ENCODE measurements around the gene DNAH11. TPM values are rescaled to one million over a fixed set of nuclear protein-coding genes. Genes with fewer than 3 reads are reported as not detected.
A peak's percentile ranks its signal among the peaks of the same experiment; 100 is the strongest.

DNAH11 gene
- total RNA-seq, 1 experiment from 2014 or later: 2.0 TPM

DNA sequence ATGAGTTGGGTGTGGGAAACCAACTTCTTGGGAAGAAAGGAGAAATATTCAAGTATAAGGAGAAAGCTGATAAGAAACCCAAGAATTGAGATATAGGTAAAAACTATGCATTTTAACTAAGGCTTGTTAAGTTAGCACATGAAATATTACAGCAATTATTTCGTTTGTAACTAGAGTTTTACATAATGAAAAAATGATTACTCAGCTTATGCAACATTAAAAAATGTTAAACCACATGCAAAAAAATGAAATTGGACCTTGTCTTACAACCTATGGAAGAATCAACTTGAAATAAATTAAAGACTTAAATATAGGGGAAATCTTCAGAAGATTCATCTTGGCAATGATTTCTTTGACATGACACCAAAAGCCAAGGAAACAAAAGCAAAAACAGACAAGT is 219.6 kb downstream of the DNAH11 start:
- Histone ChIP-seq H3K36me3 (ENCODE audit: control insufficient read depth, insufficient read depth, low read length) (no peaks in the 10 kb centered on the region), H3K9me3 (no peaks in the 10 kb centered on the region), H3K4me1 (peaks cover 40% of the 10 kb centered on the region), H3K27me3 (replicated peaks; ENCODE audit: control insufficient read depth, insufficient read depth, low read length) (no peaks in the 10 kb centered on the region), H3K4me3 (ENCODE audit: low read depth, low read length) (no peak overlapping the region)
- TF ChIP-seq, protein P1, sequence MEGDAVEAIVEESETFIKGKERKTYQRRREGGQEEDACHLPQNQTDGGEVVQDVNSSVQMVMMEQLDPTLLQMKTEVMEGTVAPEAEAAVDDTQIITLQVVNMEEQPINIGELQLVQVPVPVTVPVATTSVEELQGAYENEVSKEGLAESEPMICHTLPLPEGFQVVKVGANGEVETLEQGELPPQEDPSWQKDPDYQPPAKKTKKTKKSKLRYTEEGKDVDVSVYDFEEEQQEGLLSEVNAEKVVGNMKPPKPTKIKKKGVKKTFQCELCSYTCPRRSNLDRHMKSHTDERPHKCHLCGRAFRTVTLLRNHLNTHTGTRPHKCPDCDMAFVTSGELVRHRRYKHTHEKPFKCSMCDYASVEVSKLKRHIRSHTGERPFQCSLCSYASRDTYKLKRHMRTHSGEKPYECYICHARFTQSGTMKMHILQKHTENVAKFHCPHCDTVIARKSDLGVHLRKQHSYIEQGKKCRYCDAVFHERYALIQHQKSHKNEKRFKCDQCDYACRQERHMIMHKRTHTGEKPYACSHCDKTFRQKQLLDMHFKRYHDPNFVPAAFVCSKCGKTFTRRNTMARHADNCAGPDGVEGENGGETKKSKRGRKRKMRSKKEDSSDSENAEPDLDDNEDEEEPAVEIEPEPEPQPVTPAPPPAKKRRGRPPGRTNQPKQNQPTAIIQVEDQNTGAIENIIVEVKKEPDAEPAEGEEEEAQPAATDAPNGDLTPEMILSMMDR (IDR thresholded peaks at IDR 0.05; ENCODE audit: insufficient read depth in 1 of 2, low read depth in 1 of 2, low read length in 1 of 2, severe bottlenecking in 1 of 2, unreplicated experiment in 1 of 2): no peak
- Mint-ChIP-seq H3K9me3 (ENCODE audit: unreplicated experiment) (no peaks in the 10 kb centered on the region), H3K4me1 (ENCODE audit: low read depth, unreplicated experiment) (peaks cover 41% of the 10 kb centered on the region), H3K36me3 (ENCODE audit: insufficient read depth, unreplicated experiment) (no peaks in the 10 kb centered on the region), H3K27ac (ENCODE audit: unreplicated experiment) (no peak overlapping the region), H3K4me3 (ENCODE audit: unreplicated experiment) (no peak overlapping the region), H3K27me3 (ENCODE audit: insufficient read depth, unreplicated experiment) (no peaks in the 10 kb centered on the region)
- ChIA-PET CTCF (interaction anchor here (0.7 kb wide), 1 partner anchor 321 kb away, joined by 3 read pairs; no protein-coding TSS in a partner anchor), POLR2A (no interaction called here)
- DNase-seq: no peak
- intact Hi-C loops (cut with micrococcal nuclease; ENCODE audit: unreplicated experiment): no loop called here
- no TSS peak for BruUV-seq (replicated peaks)

DNA sequence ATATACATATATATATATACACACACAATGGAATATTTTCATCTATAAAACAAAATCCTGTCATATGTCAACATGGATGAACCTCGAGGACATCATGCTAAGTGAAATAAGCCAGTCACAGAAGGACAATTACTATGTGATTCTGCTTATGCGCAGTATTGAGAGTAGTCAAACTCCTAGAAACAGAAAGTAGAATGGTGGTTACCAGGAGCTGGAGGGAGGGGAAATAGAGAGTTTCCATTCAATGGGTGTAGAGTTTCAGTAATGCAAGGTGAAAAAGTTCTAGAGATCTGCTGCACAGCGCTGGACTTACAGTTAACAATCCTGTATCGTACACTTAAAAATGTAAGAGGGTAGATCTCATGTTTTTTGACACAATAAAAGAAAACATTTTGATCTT is 221.0 kb downstream of the DNAH11 start:
- Histone ChIP-seq H3K9me3 (no peaks in the 10 kb centered on the region), H3K27me3 (replicated peaks; ENCODE audit: control insufficient read depth, insufficient read depth, low read length) (no peaks in the 10 kb centered on the region), H3K4me3 (ENCODE audit: low read depth, low read length) (no peak overlapping the region), H3K36me3 (ENCODE audit: control insufficient read depth, insufficient read depth, low read length) (no peaks in the 10 kb centered on the region), H3K4me1 (peaks cover 31% of the 10 kb centered on the region)
- H3K27ac Mint-ChIP-seq (ENCODE audit: unreplicated experiment): no peak overlapping the region
- ChIA-PET CTCF (no interaction called here), POLR2A (no interaction called here)
- no peaks in the 10 kb centered on the region for H3K36me3 Mint-ChIP-seq (ENCODE audit: insufficient read depth, unreplicated experiment)
- no peaks in the 10 kb centered on the region for H3K9me3 Mint-ChIP-seq (ENCODE audit: unreplicated experiment)
- no peak overlapping the region for H3K4me3 Mint-ChIP-seq (ENCODE audit: unreplicated experiment)
- BruUV-seq (replicated peaks): no TSS peak
- DNase-seq: no peak
- TF ChIP-seq, protein P1 (IDR thresholded peaks at IDR 0.05; ENCODE audit: insufficient read depth in 1 of 2, low read depth in 1 of 2, low read length in 1 of 2, severe bottlenecking in 1 of 2, unreplicated experiment in 1 of 2): no peak
- no peaks in the 10 kb centered on the region for H3K27me3 Mint-ChIP-seq (ENCODE audit: insufficient read depth, unreplicated experiment)
- peaks cover 31% of the 10 kb centered on the region for H3K4me1 Mint-ChIP-seq (ENCODE audit: low read depth, unreplicated experiment)
- intact Hi-C loops (cut with micrococcal nuclease; ENCODE audit: unreplicated experiment): no loop called here

DNA sequence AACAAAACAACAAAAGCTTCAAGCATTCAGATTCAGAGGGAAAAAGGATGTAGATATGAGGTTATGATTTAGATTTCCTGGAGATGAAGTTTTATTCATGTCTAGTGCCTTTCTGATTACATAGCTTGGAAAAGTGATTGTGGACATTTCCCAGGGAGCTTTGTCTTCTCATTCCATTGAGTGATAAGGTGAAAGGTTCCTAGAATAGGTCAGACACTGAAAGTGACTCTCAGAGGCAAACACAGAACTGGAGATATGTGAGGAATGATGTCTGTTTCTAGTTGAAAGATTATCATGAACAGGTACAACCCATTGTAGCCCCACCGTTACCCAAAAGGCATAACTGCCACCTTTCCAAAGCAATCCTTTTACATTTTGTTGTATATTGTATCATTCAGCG is 223.4 kb downstream of the DNAH11 start:
- TF ChIP-seq, protein P1 (IDR thresholded peaks at IDR 0.05; ENCODE audit: insufficient read depth in 1 of 2, low read depth in 1 of 2, low read length in 1 of 2, severe bottlenecking in 1 of 2, unreplicated experiment in 1 of 2): no peak

More for the DNA sequence above, 223.4 kb downstream of the DNAH11 start:
- Mint-ChIP-seq H3K27me3 (ENCODE audit: insufficient read depth, unreplicated experiment) (no peaks in the 10 kb centered on the region), H3K27ac (ENCODE audit: unreplicated experiment) (no peak overlapping the region), H3K4me3 (ENCODE audit: unreplicated experiment) (no peak overlapping the region), H3K36me3 (ENCODE audit: insufficient read depth, unreplicated experiment) (no peaks in the 10 kb centered on the region), H3K4me1 (ENCODE audit: low read depth, unreplicated experiment) (peaks cover 24% of the 10 kb centered on the region), H3K9me3 (ENCODE audit: unreplicated experiment) (no peaks in the 10 kb centered on the region)
- Histone ChIP-seq H3K4me3 (ENCODE audit: low read depth, low read length) (no peak overlapping the region), H3K36me3 (ENCODE audit: control insufficient read depth, insufficient read depth, low read length) (no peaks in the 10 kb centered on the region), H3K27me3 (replicated peaks; ENCODE audit: control insufficient read depth, insufficient read depth, low read length) (no peaks in the 10 kb centered on the region), H3K9me3 (no peaks in the 10 kb centered on the region), H3K4me1 (peaks cover 19% of the 10 kb centered on the region)
- intact Hi-C loops (cut with micrococcal nuclease; ENCODE audit: unreplicated experiment): loop anchor here (1.0 to 5.0 kb wide), 5 partner anchors 149 to 989 kb away; no protein-coding TSS in a partner anchor
- CTCF ChIA-PET: interaction anchor here (0.6 to 1.7 kb wide), 4 partner anchors 200 to 509 kb away, joined by 3 to 12 read pairs (median 4); partner anchors contain the start of gene SP4
- POLR2A ChIA-PET: no interaction called here
- BruUV-seq (replicated peaks): no TSS peak
- DNase-seq: peak in 1 of 2 experiments; percentile 25

Measured in Caco-2 (cell line).